HepG2 (cell line): ENCODE data around the gene TRMT112. TPM values are rescaled to one million over a fixed set of nuclear protein-coding genes. Genes with fewer than 3 reads are reported as not detected.

Experiments used
- ATM ChIP-seq: fragments of 450-650 bp; IDR thresholded peaks from 2 replicates; pipeline ENCODE4 v1.7.1; 2017; ENCODE audit warnings: mild to moderate bottlenecking, borderline replicate concordance
- DDIT3 ChIP-seq: sonication (generic); formaldehyde crosslinking; IDR thresholded peaks from 2 replicates; pipeline ENCODE4 v1.4.0; 2020; ENCODE audit warnings: mild to moderate bottlenecking, missing genetic modification reagents
- E2F1 ChIP-seq: sonication (generic); formaldehyde crosslinking; IDR thresholded peaks from 2 replicates; pipeline ENCODE4 v1.5.0; 2020; ENCODE audit warnings: missing genetic modification reagents
- MAF1 ChIP-seq: sonication (generic); formaldehyde crosslinking; IDR thresholded peaks from 2 replicates; pipeline ENCODE4 v1.5.0; 2020; ENCODE audit warnings: missing genetic modification reagents, borderline replicate concordance
- SRSF9 ChIP-seq: fragments of 200-400 bp; formaldehyde crosslinking; IDR thresholded peaks from 2 replicates; pipeline ENCODE4 v1.6.1; 2018; ENCODE audit warnings: borderline replicate concordance, mild to moderate bottlenecking, low read depth, low read length; ENCODE audit not compliant: insufficient read depth, poor library complexity, severe bottlenecking
- STAG1 ChIP-seq: sonication (generic); formaldehyde crosslinking; IDR thresholded peaks from 2 replicates; pipeline ENCODE4 v1.4.0; 2020; ENCODE audit warnings: missing genetic modification reagents
- THYN1 ChIP-seq: sonication (generic); formaldehyde crosslinking; IDR thresholded peaks from 2 replicates; pipeline ENCODE4 v1.8.1; 2023; ENCODE audit warnings: low read depth, mild to moderate bottlenecking, moderate library complexity, missing genetic modification reagents, borderline replicate concordance
- U2AF2 ChIP-seq: fragments of 200-400 bp; formaldehyde crosslinking; IDR thresholded peaks from 2 replicates; pipeline ENCODE4 v1.6.1; 2017; ENCODE audit warnings: low read depth, mild to moderate bottlenecking, low read length
- ZFY ChIP-seq: sonication (generic); formaldehyde crosslinking; IDR thresholded peaks from 2 replicates; pipeline ENCODE4 v1.4.0; 2020; ENCODE audit warnings: missing genetic modification reagents
- ZNF317 ChIP-seq: sonication (generic); formaldehyde crosslinking; IDR thresholded peaks from 2 replicates; pipeline ENCODE4 v1.5.0; 2020; ENCODE audit warnings: mild to moderate bottlenecking, missing genetic modification reagents
- ZNF350 ChIP-seq: sonication (generic); formaldehyde crosslinking; IDR thresholded peaks from 2 replicates; pipeline ENCODE4 v1.4.0; 2020; ENCODE audit warnings: mild to moderate bottlenecking, low read depth, missing genetic modification reagents, borderline replicate concordance
- ZNF383 ChIP-seq: sonication (generic); formaldehyde crosslinking; IDR thresholded peaks from 2 replicates; pipeline ENCODE4 v1.4.0; 2020; ENCODE audit warnings: missing genetic modification reagents, mild to moderate bottlenecking, borderline replicate concordance
- ZNF441 ChIP-seq: sonication (generic); formaldehyde crosslinking; IDR thresholded peaks from 2 replicates; pipeline ENCODE4 v1.7.0; 2021; ENCODE audit warnings: missing genetic modification reagents, borderline replicate concordance
- ZNF614 ChIP-seq: IDR thresholded peaks from 2 replicates; pipeline ENCODE4 v1.6.1; 2018; ENCODE audit warnings: missing biosample characterization, missing genetic modification reagents, inconsistent platforms, borderline replicate concordance
- ZNF687 ChIP-seq: sonication (generic); formaldehyde crosslinking; IDR thresholded peaks from 2 replicates; pipeline ENCODE4 v1.5.1; 2020; ENCODE audit warnings: mild to moderate bottlenecking, missing genetic modification reagents, moderate library complexity
- ZNF746 ChIP-seq: sonication (generic); formaldehyde crosslinking; IDR thresholded peaks from 2 replicates; pipeline ENCODE4 v1.8.0; 2022; ENCODE audit warnings: mild to moderate bottlenecking, missing genetic modification reagents
- polyA plus RNA-seq, 8 experiments: library from polyadenylated mRNA; depleted of rRNA in 3 of 8; stranded (reverse) in 7 of 8; unstranded in 1 of 8; fragments of >200 nt; fragmentation: Illumina TruSeq in 4 of 8; extraction: Trizol in 4 of 8; gene quantifications; 2 replicates each; pipeline versions ENCODE4 v1.2.1 to v1.2.3, GENCODE V29; 2011 to 2016; ENCODE audit warnings: low read depth in 4 of 8, missing spikeins in 1 of 8, mixed read lengths in 1 of 8; ENCODE audit not compliant: insufficient read depth in 1 of 8
- total RNA-seq, 5 experiments: library from RNA; depleted of rRNA; stranded (reverse); fragments of >200 nt; fragmentation: Illumina TruSeq; extraction: Trizol; gene quantifications; 2 replicates each; pipeline ENCODE4 v1.2.3, GENCODE V29; 2016; ENCODE audit warnings: low read depth in 1 of 5

Gene TRMT112
- total and polyA plus RNA-seq, 2 of the 13 experiments (the other 11 are each of a cell fraction or from before 2014, with no cell fraction given), result 186 to 409 TPM

- TF ChIP-seq ZFY (peak; percentile 49; the same call in 1 of the 2 replicates), ZNF317 (CRISPR knock-in tag) (no peak), ZNF746 (CRISPR knock-in tag) (no peak), DDIT3 (CRISPR knock-in tag) (no peak), MAF1 (CRISPR knock-in tag) (no peak), STAG1 (CRISPR knock-in tag) (no peak), U2AF2 (no peak), THYN1 (CRISPR knock-in tag) (no peak), ATM (no peak), ZNF350 (CRISPR knock-in tag) (no peak), ZNF441 (CRISPR knock-in tag) (0 out of 2 replicates have a peak, but pooled peaks have one; percentile 40), E2F1 (CRISPR knock-in tag) (no peak), ZNF383 (no peak), ZNF614 (no peak), SRSF9 (no peak), ZNF687 (peak; percentile 28)
Observed at GRCh38 chr11:64306876-64307622, 10.3 kb downstream of the TRMT112 start (continued).
